GM12878 (cell line): ENCODE measurements around the gene OCRL. TPM values are rescaled to one million over a fixed set of nuclear protein-coding genes. Genes with fewer than 3 reads are reported as not detected.

Source experiments
- ATAC-seq: fragments of 200-7000 bp; cut with Tn5 transposase; 3 replicates; pipeline ENCODE4 v1.9.1; 2020; ENCODE audit warnings: mild to moderate bottlenecking, moderate library complexity
- BruUV-seq: library from RNA; stranded (reverse); fragments of 400-500 nt; replicated peaks from 2 replicates; lab custom pipeline; 2021; lab: Mats Ljungman, UMichigan
- CTCF ChIA-PET: fragments of 300-600 bp; sonication (Branson Sonifier 250); formaldehyde crosslinking; extraction: SDS; loops from one replicate; lab custom pipeline; 2021; ENCODE audit warnings: inconsistent platforms; lab: Yijun Ruan, JAX
- POLR2A ChIA-PET: fragments of 350-600 bp; formaldehyde crosslinking; extraction: SDS; loops from one replicate; lab custom pipeline; 2021; ENCODE audit warnings: inconsistent platforms; lab: Charles Lee
- RAD21 ChIA-PET: fragments of 300-600 bp; sonication (Branson Sonifier 250); formaldehyde crosslinking; loops from one replicate; lab custom pipeline; 2023; ENCODE audit warnings: antibody characterized with exemption; ENCODE audit not compliant: unreplicated experiment; lab: Charles Lee
- SMC1A ChIA-PET: fragments of 300-600 bp; sonication (Branson Sonifier 250); formaldehyde crosslinking; loops from one replicate; lab custom pipeline; 2023; ENCODE audit not compliant: unreplicated experiment, uncharacterized antibody; lab: Charles Lee
- DNase-seq: peaks from one replicate; pipeline ENCODE4 v3.0.0-alpha.2; 2011; ENCODE audit warnings: low read depth, low spot score
- FAIRE-seq: peaks from 3 replicates; lab custom pipeline; 2011; peaks lifted over from hg19 to GRCh38; lab: Jason Lieb, UNC
- H2AFZ ChIP-seq: 2 replicates; pipeline ENCODE4 v1.6.0; 2011; ENCODE audit warnings: low read depth, low read length, control low read depth; ENCODE audit not compliant: control insufficient read depth
- H3K27ac ChIP-seq: 2 replicates; pipeline ENCODE4 v1.5.1; 2011; ENCODE audit warnings: control low read depth; ENCODE audit not compliant: control insufficient read depth, insufficient read depth
- H3K27me3 ChIP-seq, 2 experiments: replicated peaks in 1 of 2; 2 replicates each; pipeline versions ENCODE4 v1.6.0 to v1.6.1; 2011; ENCODE audit warnings: low read length in 1 of 2; ENCODE audit not compliant: control insufficient read depth in 2 of 2, insufficient read depth in 2 of 2
- H3K36me3 ChIP-seq, 2 experiments: 2 replicates each; pipeline ENCODE4 v1.5.1; 2011; ENCODE audit warnings: low read length in 1 of 2; ENCODE audit not compliant: control insufficient read depth in 2 of 2, insufficient read depth in 2 of 2
- H3K4me1 ChIP-seq: 2 replicates; pipeline ENCODE4 v1.6.1; 2011; ENCODE audit warnings: mild to moderate bottlenecking, low read length, moderate library complexity, mixed read lengths; ENCODE audit not compliant: control insufficient read depth, insufficient read depth
- H3K4me2 ChIP-seq: 2 replicates; pipeline ENCODE4 v1.6.0; 2011; ENCODE audit warnings: control low read depth; ENCODE audit not compliant: control insufficient read depth, insufficient read depth
- H3K4me3 ChIP-seq: fragments of 200-600 bp; sonication (generic); 2 replicates; pipeline ENCODE4 v1.5.1; 2016
- H3K79me2 ChIP-seq: 2 replicates; pipeline ENCODE4 v1.6.0; 2011; ENCODE audit warnings: low read length; ENCODE audit not compliant: control insufficient read depth, insufficient read depth
- H3K9ac ChIP-seq: 2 replicates; pipeline ENCODE4 v1.8.0; 2011; ENCODE audit warnings: low read length, control low read depth, mixed read lengths; ENCODE audit not compliant: control insufficient read depth, insufficient read depth
- H3K9me3 ChIP-seq: replicated peaks from 3 replicates; pipeline ENCODE4 v1.5.1; 2011; ENCODE audit warnings: mild to moderate bottlenecking, low read length; ENCODE audit not compliant: control insufficient read depth, insufficient read depth
- H4K20me1 ChIP-seq: 2 replicates; pipeline ENCODE4 v1.6.0; 2011; ENCODE audit not compliant: control insufficient read depth, insufficient read depth
- CHD1 ChIP-seq: IDR thresholded peaks from 2 replicates; pipeline ENCODE4 v1.6.1; 2012; ENCODE audit warnings: low read depth, low read length, improper control_type of control experiment
- E4F1 ChIP-seq: fragments of 450-650 bp; IDR thresholded peaks from 2 replicates; pipeline ENCODE4 v1.6.1; 2018; ENCODE audit warnings: borderline replicate concordance, mild to moderate bottlenecking; ENCODE audit not compliant: partially characterized antibody
- EGR1 ChIP-seq, 2 experiments: IDR thresholded peaks; 1 replicate in 1 of 2; 2 replicates in 1 of 2; pipeline ENCODE4 v1.6.1; 2011 to 2012; ENCODE audit warnings: low read depth in 2 of 2, low read length in 2 of 2, borderline replicate concordance in 1 of 2, mild to moderate bottlenecking in 1 of 2, moderate library complexity in 1 of 2
- GABPA ChIP-seq: IDR thresholded peaks from 2 replicates; pipeline ENCODE4 v1.6.1; 2014; ENCODE audit warnings: antibody characterized with exemption, low read depth, mild to moderate bottlenecking, inconsistent platforms
- IRF3 ChIP-seq: fragments of 450-650 bp; IDR thresholded peaks from 2 replicates; pipeline ENCODE4 v1.6.1; 2014; ENCODE audit warnings: mild to moderate bottlenecking
- JUNB ChIP-seq: IDR thresholded peaks from 2 replicates; pipeline ENCODE4 v1.6.1; 2016; ENCODE audit warnings: antibody characterized with exemption, mild to moderate bottlenecking
- MTA2 ChIP-seq: fragments of 450-650 bp; IDR thresholded peaks from 2 replicates; pipeline ENCODE4 v1.6.1; 2016; ENCODE audit warnings: low read depth, mild to moderate bottlenecking, moderate library complexity
- MTA3 ChIP-seq: IDR thresholded peaks from 2 replicates; pipeline ENCODE4 v1.6.1; 2012; ENCODE audit warnings: low read length, inconsistent platforms, borderline replicate concordance
- MYC ChIP-seq: IDR thresholded peaks from 2 replicates; pipeline ENCODE4 v1.6.1; 2011; ENCODE audit warnings: mild to moderate bottlenecking, low read length, moderate library complexity, inconsistent platforms; ENCODE audit not compliant: insufficient read depth, insufficient replicate concordance, insufficient read length, severe bottlenecking
- NR2C1 ChIP-seq: fragments of 450-650 bp; IDR thresholded peaks from 2 replicates; pipeline ENCODE4 v1.6.1; 2017; ENCODE audit warnings: antibody characterized with exemption, mild to moderate bottlenecking, moderate library complexity
- PAX8 ChIP-seq: fragments of 450-650 bp; IDR thresholded peaks from 2 replicates; pipeline ENCODE4 v1.6.1; 2017; ENCODE audit warnings: mild to moderate bottlenecking, moderate library complexity
- POLR2AphosphoS5 ChIP-seq: IDR thresholded peaks from 2 replicates; pipeline ENCODE4 v1.6.1; 2011; ENCODE audit warnings: mild to moderate bottlenecking, low read length, inconsistent platforms
- RCOR1 ChIP-seq: conservative IDR thresholded peaks from 2 replicates; pipeline ENCODE4 v1.6.1; 2012; ENCODE audit warnings: low read depth, low read length, improper control_type of control experiment
- SMAD1 ChIP-seq: fragments of 450-650 bp; IDR thresholded peaks from 2 replicates; pipeline ENCODE4 v1.6.1; 2018; ENCODE audit warnings: mild to moderate bottlenecking, low read depth; ENCODE audit not compliant: partially characterized antibody
- SMC3 ChIP-seq: IDR thresholded peaks from 2 replicates; pipeline ENCODE4 v1.6.1; 2011; ENCODE audit warnings: low read length, improper control_type of control experiment, borderline replicate concordance
- STAT3 ChIP-seq: IDR thresholded peaks from 2 replicates; pipeline ENCODE4 v1.6.1; 2011; ENCODE audit warnings: low read depth, low read length, improper control_type of control experiment
- TARDBP ChIP-seq: IDR thresholded peaks from 2 replicates; pipeline ENCODE4 v1.6.1; 2016; ENCODE audit warnings: borderline replicate concordance
- WRNIP1 ChIP-seq: IDR thresholded peaks from 2 replicates; pipeline ENCODE4 v1.6.1; 2011; ENCODE audit warnings: low read depth, low read length, improper control_type of control experiment, borderline replicate concordance
- ZNF274 ChIP-seq: IDR thresholded peaks from one replicate; pipeline ENCODE4 v1.8.0; 2011; ENCODE audit not compliant: insufficient read length, insufficient read depth
- WGBS: methylation state at CpG from one replicate; pipeline ENCODE4 v1.1.6; 2016; ENCODE audit warnings: low lambda C conversion rate; ENCODE audit not compliant: insufficient replicate concordance, insufficient coverage; ENCODE audit errors: missing lambda C conversion rate; 5-methylcytosine and 5-hydroxymethylcytosine counted together
- in situ Hi-C: fragments of 300-500 bp; cut with MboI; formaldehyde crosslinking; loops from 9 replicates; pipeline ENCODE4 v1.14.3; 2018; ENCODE audit warnings: mixed read lengths
- intact Hi-C: fragments of 100-400 bp; cut with micrococcal nuclease; formaldehyde crosslinking; loops from one replicate; pipeline ENCODE4 v1.14.2; 2022; ENCODE audit not compliant: unreplicated experiment
- polyA plus RNA-seq, 11 experiments: library from polyadenylated mRNA; depleted of rRNA in 4 of 11; unstranded in 6 of 11; stranded (reverse) in 5 of 11; fragments of >200 nt; fragmentation: Nextera tagmentation in 4 of 11; fragmentation: Illumina TruSeq in 1 of 11; extraction: Ambion mirVana in 4 of 11; extraction: Trizol in 1 of 11; gene quantifications; 1 replicate in 1 of 11; 2 replicates in 10 of 11; pipeline versions ENCODE4 v1.2.1 to v1.2.3, GENCODE V29; 2011 to 2016; ENCODE audit warnings: inconsistent platforms in 2 of 11, missing spikeins in 2 of 11, low read depth in 1 of 11
- total RNA-seq, 4 experiments: library from RNA; depleted of rRNA in 3 of 4; stranded (reverse); fragments of >200 nt in 3 of 4; fragmentation: Illumina TruSeq in 1 of 4; extraction: Trizol in 1 of 4; gene quantifications; 2 replicates each; pipeline versions ENCODE4 v1.2.1 to v1.2.3, GENCODE V29; 2013 to 2021
- TF ChIP-seq, protein P1 (sequence below): IDR thresholded peaks from 2 replicates; pipeline ENCODE4 v1.6.1; 2012; ENCODE audit warnings: low read length, inconsistent platforms

The OCRL gene
- total and polyA plus RNA-seq, 10 of the 15 experiments (the other 5 are each of a cell fraction or from before 2014, with no cell fraction given), result 0.53 to 4.4 (median 2.3) TPM

DNA sequence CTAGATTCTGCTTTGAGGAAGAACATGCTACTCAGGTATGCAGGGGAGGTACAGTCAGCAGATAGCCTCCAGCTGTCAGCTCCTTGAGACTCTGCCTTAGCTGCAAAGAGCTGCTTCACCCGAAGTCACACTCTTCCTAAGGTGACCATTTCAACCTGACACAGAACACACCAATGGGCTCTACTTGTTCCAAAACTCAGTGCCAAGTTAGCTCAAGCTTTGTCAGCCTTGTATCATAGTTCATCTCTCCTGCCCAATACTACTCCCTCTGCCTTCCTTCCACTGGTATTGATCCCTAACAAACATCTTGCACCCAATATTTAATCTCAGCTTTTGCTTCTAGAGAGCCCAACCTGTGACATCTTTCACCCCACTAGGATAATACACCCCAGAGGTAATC, 8.9 kb upstream of the OCRL start (continued):
- no peak for TF ChIP-seq JUNB
- TF ChIP-seq RCOR1, result no peak
- TF ChIP-seq CHD1, result no peak
- TF ChIP-seq MTA3, result no peak
- TF ChIP-seq SMC3, result no peak

DNA sequence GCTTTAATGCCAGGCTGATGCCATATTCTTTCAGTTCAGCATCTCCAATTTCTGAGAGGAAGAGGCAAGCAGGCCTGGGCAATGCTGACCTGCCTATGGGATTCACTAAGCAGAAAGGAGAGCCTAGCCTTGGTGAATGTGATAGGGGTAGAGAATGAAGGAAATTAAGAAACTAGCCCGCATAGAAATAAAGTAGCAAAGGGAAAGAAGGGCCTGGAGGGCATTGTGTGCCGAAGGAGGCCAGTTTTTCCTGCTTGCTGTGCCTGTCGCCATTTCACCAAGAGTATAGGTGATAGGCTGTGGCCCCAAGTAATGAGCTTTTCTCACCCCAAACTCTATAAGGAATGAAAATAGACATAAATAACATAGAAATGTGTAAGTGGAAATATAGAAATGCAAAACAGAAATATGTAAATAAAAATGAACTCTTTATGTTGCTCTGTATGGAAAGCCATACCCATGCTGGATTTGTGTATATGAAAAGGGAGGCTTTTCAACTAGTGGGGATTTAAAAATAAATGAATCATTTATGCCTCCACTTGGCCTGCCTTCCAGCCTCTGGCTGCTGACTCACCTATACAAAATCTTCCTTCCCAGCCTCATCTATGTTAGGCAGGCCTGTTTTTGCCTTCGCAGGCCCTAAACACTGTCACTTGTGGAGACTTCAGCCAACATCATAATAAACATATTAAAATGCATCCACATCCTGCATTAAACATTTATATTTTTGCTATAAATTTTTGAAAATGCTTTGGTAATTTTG, 5.1 kb upstream of the OCRL start:
- ChIA-PET RAD21 (no interaction called here), SMC1A (no interaction called here), CTCF (no interaction called here), POLR2A (no interaction called here)
- intact Hi-C loops, result no loop called here
- H3K4me2 ChIP-seq, result no peak overlapping the region
- no peaks in the 10 kb centered on the region for H3K36me3 ChIP-seq
- H4K20me1 ChIP-seq, result no peaks in the 10 kb centered on the region
- no peaks in the 10 kb centered on the region for H3K9me3 ChIP-seq
- H3K4me3 ChIP-seq, result no peak overlapping the region
- ATAC-seq (no peak), FAIRE-seq (no peak), DNase-seq (no peak)
- no peaks in the 10 kb centered on the region for H3K79me2 ChIP-seq
- in situ Hi-C loops, result no loop called here
- 32% methylated on average over 4 of the region's 4 CpGs for WGBS
- H3K27me3 ChIP-seq, result no peaks in the 10 kb centered on the region
- H3K27ac ChIP-seq, result no peak overlapping the region
- no peak overlapping the region for H2AFZ ChIP-seq
- BruUV-seq, result no TSS peak
- no peak overlapping the region for H3K9ac ChIP-seq
- no peaks in the 10 kb centered on the region for H3K4me1 ChIP-seq
- no peak for TF ChIP-seq GABPA
- TF ChIP-seq STAT3, result no peak
- TF ChIP-seq MTA2, result no peak
- no peak for TF ChIP-seq NR2C1
- no peak for TF ChIP-seq SMAD1
- TF ChIP-seq IRF3, result no peak
- TF ChIP-seq, protein P1, sequence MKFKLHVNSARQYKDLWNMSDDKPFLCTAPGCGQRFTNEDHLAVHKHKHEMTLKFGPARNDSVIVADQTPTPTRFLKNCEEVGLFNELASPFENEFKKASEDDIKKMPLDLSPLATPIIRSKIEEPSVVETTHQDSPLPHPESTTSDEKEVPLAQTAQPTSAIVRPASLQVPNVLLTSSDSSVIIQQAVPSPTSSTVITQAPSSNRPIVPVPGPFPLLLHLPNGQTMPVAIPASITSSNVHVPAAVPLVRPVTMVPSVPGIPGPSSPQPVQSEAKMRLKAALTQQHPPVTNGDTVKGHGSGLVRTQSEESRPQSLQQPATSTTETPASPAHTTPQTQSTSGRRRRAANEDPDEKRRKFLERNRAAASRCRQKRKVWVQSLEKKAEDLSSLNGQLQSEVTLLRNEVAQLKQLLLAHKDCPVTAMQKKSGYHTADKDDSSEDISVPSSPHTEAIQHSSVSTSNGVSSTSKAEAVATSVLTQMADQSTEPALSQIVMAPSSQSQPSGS, result no peak
- no peak for TF ChIP-seq POLR2AphosphoS5
- no peak for TF ChIP-seq MYC
- TF ChIP-seq RCOR1, result no peak
- no peak for TF ChIP-seq TARDBP
- TF ChIP-seq E4F1, result no peak
- TF ChIP-seq EGR1 (IDR thresholded peaks at IDR 0.05; ENCODE audit: borderline replicate concordance in 1 of 2, low read depth in 2 of 2, low read length in 2 of 2), result no peak
- no peak for TF ChIP-seq PAX8
- TF ChIP-seq ZNF274, result no peak
- no peak for TF ChIP-seq WRNIP1
